GM12878 (cell line): ENCODE results near the gene SFXN5.

Source experiments
- ATF7 ChIP-seq: fragments of 450-650 bp; IDR thresholded peaks from 2 replicates; pipeline ENCODE4 v1.6.1; 2016; ENCODE audit warnings: low read depth, mild to moderate bottlenecking
- BCL11A ChIP-seq: IDR thresholded peaks from 2 replicates; pipeline ENCODE4 v1.6.1; 2011; ENCODE audit warnings: low read depth, low read length
- BHLHE40 ChIP-seq, 2 experiments: fragments of 450-650 bp in 1 of 2; IDR thresholded peaks; 2 replicates each; pipeline ENCODE4 v1.6.1; 2011 to 2017; ENCODE audit warnings: low read depth in 2 of 2, borderline replicate concordance in 1 of 2, improper control_type of control experiment in 1 of 2, low read length in 1 of 2, mild to moderate bottlenecking in 1 of 2
- HDAC2 ChIP-seq: fragments of 200-600 bp; sonication (generic); IDR thresholded peaks from 2 replicates; pipeline ENCODE4 v1.6.1; 2017
- NR2C2 ChIP-seq: IDR thresholded peaks from 2 replicates; pipeline ENCODE4 v1.6.1; 2011; ENCODE audit warnings: borderline replicate concordance, low read depth; ENCODE audit not compliant: control insufficient read depth, insufficient read length
- POLR2A ChIP-seq: IDR thresholded peaks from 2 replicates; pipeline ENCODE4 v1.6.1; 2011; ENCODE audit warnings: low read depth, mild to moderate bottlenecking, low read length
- POLR2AphosphoS5 ChIP-seq: IDR thresholded peaks from 2 replicates; pipeline ENCODE4 v1.6.1; 2011; ENCODE audit warnings: mild to moderate bottlenecking, low read length, inconsistent platforms
- RFX5 ChIP-seq: IDR thresholded peaks from 2 replicates; pipeline ENCODE4 v1.6.1; 2011; ENCODE audit warnings: low read depth, low read length, improper control_type of control experiment
- TAF1 ChIP-seq: IDR thresholded peaks from 2 replicates; pipeline ENCODE4 v1.6.1; 2011; ENCODE audit warnings: mild to moderate bottlenecking, low read depth, low read length, borderline replicate concordance
- TF ChIP-seq, protein P1 (sequence below), 3 experiments: IDR thresholded peaks in 2 of 3; conservative IDR thresholded peaks in 1 of 3; 2 replicates each; pipeline ENCODE4 v1.5.1; 2011; ENCODE audit warnings: low read depth in 3 of 3, low read length in 3 of 3, mild to moderate bottlenecking in 3 of 3, control low read depth in 2 of 3, moderate library complexity in 2 of 3, inconsistent platforms in 1 of 3, mixed read lengths in 1 of 3; ENCODE audit not compliant: control insufficient read depth in 2 of 3, insufficient read depth in 1 of 3; ENCODE audit errors: extremely low read depth in 1 of 3
- TF ChIP-seq, protein P2 (sequence below): IDR thresholded peaks from 2 replicates; pipeline ENCODE4 v1.6.1; 2012; ENCODE audit warnings: mild to moderate bottlenecking, low read depth, low read length
- TF ChIP-seq, protein P3 (sequence below): fragments of 450-650 bp; IDR thresholded peaks from 2 replicates; pipeline ENCODE4 v1.6.1; 2017; ENCODE audit warnings: mild to moderate bottlenecking

DNA sequence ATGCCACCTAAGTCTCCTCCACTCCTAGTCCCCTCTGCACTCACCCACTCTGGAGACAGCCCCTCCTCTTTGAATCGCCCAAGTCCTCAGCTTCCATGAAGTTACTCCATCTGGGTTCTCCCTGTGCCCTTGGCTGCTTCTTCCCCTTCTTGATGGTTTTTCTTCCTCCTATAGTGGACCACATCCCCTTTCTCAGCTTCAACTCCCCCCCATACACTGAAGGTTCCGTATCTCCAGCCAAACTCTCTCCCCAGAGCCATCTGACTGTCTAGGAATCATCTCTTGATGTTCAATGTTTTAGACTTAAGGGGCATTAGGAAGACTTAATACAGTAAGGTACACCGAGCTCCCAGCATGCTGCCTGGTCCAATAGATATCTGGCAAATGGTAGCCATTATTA, 114.6 kb downstream of the SFXN5 start:
- TF ChIP-seq, protein P1, sequence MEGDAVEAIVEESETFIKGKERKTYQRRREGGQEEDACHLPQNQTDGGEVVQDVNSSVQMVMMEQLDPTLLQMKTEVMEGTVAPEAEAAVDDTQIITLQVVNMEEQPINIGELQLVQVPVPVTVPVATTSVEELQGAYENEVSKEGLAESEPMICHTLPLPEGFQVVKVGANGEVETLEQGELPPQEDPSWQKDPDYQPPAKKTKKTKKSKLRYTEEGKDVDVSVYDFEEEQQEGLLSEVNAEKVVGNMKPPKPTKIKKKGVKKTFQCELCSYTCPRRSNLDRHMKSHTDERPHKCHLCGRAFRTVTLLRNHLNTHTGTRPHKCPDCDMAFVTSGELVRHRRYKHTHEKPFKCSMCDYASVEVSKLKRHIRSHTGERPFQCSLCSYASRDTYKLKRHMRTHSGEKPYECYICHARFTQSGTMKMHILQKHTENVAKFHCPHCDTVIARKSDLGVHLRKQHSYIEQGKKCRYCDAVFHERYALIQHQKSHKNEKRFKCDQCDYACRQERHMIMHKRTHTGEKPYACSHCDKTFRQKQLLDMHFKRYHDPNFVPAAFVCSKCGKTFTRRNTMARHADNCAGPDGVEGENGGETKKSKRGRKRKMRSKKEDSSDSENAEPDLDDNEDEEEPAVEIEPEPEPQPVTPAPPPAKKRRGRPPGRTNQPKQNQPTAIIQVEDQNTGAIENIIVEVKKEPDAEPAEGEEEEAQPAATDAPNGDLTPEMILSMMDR (IDR thresholded peaks at IDR 0.05 in 2 of 3, conservative IDR thresholded peaks at IDR 0.05 in 1 of 3; ENCODE audit: control insufficient read depth in 2 of 3, extremely low read depth in 1 of 3, insufficient read depth in 1 of 3, low read depth in 3 of 3, low read length in 3 of 3) = no peak
- TF ChIP-seq RFX5 (no peak), HDAC2 (no peak), POLR2AphosphoS5 (no peak), POLR2A (no peak), BHLHE40 (IDR thresholded peaks at IDR 0.05; ENCODE audit: borderline replicate concordance in 1 of 2, low read depth in 2 of 2, low read length in 1 of 2) (no peak), NR2C2 (no peak), BCL11A (no peak), ATF7 (no peak), TAF1 (no peak)
- TF ChIP-seq, protein P2, sequence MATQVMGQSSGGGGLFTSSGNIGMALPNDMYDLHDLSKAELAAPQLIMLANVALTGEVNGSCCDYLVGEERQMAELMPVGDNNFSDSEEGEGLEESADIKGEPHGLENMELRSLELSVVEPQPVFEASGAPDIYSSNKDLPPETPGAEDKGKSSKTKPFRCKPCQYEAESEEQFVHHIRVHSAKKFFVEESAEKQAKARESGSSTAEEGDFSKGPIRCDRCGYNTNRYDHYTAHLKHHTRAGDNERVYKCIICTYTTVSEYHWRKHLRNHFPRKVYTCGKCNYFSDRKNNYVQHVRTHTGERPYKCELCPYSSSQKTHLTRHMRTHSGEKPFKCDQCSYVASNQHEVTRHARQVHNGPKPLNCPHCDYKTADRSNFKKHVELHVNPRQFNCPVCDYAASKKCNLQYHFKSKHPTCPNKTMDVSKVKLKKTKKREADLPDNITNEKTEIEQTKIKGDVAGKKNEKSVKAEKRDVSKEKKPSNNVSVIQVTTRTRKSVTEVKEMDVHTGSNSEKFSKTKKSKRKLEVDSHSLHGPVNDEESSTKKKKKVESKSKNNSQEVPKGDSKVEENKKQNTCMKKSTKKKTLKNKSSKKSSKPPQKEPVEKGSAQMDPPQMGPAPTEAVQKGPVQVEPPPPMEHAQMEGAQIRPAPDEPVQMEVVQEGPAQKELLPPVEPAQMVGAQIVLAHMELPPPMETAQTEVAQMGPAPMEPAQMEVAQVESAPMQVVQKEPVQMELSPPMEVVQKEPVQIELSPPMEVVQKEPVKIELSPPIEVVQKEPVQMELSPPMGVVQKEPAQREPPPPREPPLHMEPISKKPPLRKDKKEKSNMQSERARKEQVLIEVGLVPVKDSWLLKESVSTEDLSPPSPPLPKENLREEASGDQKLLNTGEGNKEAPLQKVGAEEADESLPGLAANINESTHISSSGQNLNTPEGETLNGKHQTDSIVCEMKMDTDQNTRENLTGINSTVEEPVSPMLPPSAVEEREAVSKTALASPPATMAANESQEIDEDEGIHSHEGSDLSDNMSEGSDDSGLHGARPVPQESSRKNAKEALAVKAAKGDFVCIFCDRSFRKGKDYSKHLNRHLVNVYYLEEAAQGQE = no peak
- TF ChIP-seq, protein P3, sequence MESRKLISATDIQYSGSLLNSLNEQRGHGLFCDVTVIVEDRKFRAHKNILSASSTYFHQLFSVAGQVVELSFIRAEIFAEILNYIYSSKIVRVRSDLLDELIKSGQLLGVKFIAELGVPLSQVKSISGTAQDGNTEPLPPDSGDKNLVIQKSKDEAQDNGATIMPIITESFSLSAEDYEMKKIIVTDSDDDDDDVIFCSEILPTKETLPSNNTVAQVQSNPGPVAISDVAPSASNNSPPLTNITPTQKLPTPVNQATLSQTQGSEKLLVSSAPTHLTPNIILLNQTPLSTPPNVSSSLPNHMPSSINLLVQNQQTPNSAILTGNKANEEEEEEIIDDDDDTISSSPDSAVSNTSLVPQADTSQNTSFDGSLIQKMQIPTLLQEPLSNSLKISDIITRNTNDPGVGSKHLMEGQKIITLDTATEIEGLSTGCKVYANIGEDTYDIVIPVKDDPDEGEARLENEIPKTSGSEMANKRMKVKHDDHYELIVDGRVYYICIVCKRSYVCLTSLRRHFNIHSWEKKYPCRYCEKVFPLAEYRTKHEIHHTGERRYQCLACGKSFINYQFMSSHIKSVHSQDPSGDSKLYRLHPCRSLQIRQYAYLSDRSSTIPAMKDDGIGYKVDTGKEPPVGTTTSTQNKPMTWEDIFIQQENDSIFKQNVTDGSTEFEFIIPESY = no peak
